GM21825 (cell line): ENCODE data around the gene MALSU1.

ENCODE experiments used
- ATAC-seq: cut with Tn5 transposase; IDR thresholded peaks from one replicate; pipeline ENCODE4 v1.9.1; 2021; ENCODE audit warnings: mild to moderate bottlenecking, moderate library complexity; ENCODE audit not compliant: unreplicated experiment

The MALSU1 gene

DNA sequence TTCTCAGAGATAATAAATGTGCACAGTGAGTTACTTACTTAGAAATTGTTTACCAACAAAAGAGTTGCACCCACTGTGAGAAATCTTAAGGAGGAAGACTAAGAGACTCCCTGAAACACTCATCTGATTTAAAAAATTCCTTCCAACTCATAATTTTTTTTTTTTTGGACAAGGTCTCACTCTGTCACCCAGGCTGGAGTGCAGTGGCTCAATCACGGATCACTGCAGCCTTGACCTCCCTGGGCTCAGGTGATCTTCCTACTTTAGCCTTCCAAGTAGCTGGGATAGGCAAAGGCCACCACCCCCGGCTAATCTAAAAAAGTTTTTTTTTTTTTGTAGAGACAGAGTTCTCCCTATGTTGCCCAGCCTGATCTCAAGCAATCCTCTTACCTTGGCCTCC lies 36.0 kb downstream of the MALSU1 start:
- ATAC-seq, result no peak

DNA sequence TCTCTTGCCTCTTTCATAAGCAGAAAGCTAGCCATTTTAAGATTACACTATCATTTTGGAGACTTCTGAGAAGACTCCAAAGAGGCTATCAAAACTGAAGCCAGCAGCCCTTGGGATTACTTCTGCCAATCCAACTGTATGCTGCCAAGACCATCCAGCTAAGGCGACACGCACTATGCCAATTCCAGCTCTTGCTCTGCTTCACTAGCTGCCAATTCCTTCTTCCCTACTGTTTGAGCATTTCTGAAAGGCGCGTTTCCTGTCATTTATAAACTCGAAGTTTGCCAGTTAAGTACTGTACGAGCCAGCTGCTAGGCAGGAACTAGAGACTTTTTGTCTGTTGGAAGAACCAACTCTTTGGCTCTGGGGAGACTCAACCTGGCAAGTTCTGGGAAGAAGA lies 36.5 kb downstream of the MALSU1 start:
- no peak for ATAC-seq

DNA sequence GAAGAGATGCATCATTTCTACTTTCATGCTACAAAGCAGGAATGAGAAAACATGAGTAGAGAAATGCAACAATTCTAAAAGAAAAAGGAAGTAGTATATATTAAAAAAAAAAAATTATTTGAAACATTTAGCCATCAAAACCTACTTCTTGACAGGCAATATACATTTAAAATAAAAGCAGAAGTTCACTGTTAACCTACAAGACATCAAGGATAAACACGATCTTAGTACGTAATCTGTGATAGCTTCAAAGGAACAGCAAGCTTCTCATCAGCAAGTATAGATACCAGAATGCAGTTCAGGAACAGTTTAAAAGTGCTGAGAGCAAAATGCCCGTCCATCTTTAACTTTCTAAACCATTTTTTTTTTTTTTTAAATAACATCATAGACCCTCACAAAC lies 36.9 kb downstream of the MALSU1 start:
- ATAC-seq, result no peak

DNA sequence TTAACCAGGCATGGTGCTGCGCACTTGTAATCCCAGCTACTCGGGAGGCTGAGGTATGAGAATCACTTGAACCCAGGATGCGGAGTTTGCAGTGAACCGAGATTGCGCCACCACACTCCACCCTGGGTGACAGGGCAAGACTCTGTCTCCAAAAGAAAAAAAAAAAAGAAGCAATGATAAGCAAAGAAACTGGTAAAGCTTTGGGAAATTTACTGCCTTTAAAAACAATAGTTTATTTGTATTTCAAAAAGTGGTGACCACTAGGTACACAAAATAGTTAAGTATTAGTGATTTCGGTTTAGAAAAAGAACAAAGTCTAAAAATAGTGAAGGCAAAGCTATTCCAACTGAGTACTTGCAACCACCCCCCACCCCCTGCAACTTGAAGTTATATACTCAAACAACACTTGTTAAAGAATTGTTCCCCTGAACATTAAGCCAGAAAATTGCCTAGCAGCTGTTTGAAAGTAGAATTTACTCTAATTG lies 37.7 kb downstream of the MALSU1 start:
- ATAC-seq, result no peak

DNA sequence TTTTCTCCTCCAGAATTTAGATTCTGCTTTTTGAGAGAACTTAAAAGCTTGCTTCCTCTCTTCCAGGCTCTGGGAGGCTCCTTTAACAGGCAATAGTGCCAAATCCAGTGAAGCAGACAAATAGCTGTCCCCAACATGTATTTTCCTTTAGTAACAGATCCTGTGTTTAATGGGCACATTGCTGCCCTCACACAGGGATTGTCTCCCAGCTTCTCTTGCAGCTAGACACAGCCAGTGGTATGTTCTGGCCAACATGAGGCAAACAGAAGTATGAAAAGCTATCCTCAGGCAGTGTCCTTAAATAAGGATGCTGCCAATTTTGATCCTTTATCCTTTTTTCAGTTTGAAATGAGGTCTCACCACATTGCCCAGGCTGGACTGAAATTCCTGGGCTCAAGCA lies 38.2 kb downstream of the MALSU1 start:
- ATAC-seq, result no peak

DNA sequence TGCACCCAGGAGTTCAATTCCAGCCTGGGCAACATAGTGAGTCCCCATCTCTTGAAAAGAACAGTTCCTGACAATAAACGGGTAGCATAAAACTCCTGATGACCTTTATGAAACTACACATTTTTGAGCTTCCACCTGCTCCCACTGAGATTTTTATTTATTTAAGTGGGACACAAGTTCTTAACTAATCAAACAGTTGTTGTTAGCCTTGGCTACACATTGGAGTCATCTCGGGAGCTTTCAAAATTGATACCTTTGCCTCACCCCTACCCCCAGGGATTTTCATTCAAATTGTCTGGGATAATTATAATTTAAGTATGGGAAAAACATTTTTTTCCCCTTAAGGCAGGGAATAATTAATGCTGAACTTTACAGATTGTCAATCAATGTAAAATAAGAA lies 39.3 kb downstream of the MALSU1 start:
- no peak for ATAC-seq

DNA sequence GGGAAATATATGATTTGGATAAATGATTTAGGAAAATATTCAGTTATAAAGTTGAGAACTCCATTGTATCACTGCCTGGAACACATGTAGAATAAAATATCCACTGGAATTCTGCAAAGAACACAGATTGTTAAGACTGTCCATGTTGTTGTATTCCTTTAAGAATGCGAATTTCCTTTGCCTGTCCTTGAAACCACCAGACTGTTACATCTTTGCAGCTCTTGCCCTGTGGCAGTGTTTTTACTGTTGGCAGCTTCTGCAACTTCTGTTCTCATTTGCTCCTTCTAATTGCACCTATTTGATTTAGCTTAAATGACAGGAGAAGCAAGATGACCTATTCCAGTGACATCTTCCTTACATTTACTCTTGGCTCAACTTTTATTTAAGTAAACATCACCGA lies 39.7 kb downstream of the MALSU1 start:
- ATAC-seq, result no peak

DNA sequence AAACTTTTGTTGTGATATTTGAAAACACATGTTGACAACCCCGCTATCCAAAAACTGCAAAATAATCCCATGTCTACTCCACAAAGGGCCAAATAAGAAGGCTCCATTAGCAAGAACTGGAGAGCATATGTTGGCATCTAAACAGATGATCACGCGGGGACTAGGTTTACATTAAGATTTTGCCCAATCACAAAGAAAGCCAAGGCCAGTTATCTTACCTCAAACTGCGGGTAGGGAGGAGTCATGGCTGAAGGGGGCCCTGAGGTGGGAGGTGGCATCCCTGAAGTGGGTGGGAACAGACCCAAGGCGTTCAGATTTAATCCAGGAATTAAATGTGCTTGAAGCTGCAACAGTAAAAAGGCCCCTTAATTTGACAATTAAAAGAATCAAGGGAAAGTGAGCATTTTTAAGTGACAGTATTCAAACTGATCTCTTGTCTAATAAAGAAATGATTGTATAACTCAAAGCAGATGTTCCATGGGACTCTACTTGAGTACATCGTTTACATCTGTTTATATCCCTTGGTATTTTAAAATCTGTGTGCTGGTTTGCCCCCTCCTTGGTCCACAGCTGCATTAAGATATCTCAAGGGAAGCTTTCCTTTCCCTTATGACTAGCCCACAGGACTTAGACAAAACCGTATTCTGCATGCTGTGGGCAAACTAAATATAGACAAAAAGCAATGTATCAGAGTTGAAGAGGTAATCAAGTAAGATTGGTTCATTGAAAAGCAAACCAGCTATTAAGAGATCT lies 42.9 kb downstream of the MALSU1 start:
- ATAC-seq, result no peak

DNA sequence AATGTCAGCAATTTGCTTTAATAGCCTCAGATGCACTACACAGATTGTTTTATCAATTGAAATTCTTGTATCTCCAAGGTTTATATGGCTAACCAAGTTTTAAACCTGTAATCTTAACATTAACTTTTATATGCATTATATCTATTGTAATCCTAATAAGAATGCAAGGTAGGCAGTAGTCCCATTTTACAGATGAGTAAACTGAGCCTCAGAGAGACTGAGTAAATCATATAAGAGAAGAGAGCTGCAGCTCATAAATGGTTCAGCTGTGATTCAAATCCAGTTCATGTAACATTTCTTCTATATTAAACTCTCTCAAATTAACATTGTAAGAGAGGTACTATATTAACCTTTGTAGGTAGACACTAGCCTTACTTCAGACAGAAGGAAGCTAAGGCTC lies 44.0 kb downstream of the MALSU1 start:
- ATAC-seq, result no peak

DNA sequence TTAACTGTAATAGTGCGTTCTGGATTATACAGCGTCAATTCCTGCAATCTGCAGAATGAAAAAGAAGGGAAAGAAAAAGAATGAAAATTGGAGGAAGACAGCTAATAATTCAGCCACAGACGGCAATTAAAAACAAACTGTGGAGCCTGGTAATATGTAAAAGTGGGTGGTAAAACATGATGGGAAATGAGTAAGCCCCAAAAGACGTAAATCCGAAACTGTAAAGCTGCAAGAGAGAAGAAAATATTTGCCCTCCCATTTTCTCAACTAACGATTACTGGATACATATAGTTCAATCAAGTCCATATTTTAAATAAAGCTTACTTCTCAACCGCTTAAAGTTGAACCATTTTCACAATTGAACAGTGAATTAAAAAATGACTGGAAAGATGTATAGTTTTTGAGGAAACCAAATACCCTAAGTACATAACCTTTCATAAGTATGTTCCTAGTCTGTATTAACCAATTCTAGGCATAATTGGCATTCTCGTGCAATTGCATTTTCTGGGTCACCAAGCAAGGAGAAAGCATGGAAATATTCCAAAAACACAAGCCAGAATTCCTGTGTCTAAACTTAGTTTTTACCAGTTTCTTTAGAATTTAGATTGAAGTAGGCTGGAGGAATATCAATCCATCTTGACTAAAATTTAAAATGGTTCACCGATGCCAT lies 44.8 kb downstream of the MALSU1 start:
- ATAC-seq, result no peak

DNA sequence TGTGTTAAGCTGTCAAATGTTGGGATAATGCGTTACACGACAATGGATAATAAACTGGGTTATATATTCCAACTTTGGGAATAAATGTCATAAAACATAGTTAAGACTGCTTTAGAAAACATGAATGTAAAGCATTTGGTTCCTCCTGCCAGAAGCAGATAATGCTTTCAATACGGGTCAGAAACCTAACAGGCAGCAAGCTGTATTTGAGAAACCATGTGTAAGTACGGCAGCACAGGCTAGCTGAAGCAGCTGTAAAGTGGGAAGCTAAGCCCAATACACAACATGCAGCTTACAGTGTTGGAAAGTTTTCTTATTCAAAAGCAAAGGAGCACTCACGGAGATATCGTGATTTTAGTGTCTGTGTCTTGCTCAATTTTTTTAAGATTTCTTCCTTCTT lies 46.5 kb downstream of the MALSU1 start:
- no peak for ATAC-seq

DNA sequence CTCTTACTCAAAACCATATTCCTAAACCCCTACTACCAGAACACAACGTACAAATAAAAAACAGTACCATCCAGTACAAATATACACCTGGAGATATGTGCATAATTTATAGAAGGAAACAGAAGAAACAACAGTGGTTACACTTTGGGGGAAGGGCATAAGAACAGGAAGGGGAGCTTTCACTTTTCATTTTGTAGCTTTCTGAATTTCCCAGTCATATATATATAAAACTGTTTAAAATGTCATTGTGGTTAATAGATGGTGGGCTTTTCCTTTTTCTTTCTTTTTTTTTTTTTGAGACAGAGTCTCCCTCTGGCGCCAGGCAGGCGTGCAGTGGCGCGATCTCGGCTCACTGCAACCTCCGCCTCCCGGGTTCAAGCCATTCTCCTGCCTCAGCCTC lies 47.2 kb downstream of the MALSU1 start:
- ATAC-seq, result peak; percentile 55

DNA sequence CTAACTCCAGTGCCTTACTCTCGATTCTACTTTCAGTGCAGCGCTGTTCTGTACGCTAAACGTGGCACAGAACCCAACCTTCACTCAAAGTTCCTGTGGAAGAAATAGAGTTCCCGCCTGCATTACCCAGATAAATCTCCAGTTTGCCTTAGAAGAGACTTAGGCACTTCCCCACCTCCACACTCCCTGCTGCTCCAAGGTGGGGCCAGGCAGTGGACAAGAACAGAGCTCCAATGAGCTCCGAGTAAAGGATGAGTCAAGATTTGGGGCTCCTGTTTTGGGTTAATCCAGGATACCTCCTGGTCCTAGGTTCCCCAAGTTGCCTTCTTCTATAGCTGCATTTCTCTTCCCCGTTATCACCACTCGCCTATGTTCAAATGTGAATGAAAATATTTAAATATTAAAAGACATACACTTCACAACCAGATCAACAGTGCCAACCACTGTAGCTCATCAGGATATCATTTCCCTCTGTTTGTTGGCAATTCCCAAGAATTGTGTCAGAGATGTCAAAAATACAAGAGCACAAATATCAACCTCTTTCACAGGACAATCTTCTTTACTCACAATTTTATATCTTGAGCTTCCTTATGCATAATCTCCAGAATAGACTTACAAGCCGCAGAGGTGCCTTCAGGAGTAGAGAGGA lies 48.0 kb downstream of the MALSU1 start:
- no peak for ATAC-seq

DNA sequence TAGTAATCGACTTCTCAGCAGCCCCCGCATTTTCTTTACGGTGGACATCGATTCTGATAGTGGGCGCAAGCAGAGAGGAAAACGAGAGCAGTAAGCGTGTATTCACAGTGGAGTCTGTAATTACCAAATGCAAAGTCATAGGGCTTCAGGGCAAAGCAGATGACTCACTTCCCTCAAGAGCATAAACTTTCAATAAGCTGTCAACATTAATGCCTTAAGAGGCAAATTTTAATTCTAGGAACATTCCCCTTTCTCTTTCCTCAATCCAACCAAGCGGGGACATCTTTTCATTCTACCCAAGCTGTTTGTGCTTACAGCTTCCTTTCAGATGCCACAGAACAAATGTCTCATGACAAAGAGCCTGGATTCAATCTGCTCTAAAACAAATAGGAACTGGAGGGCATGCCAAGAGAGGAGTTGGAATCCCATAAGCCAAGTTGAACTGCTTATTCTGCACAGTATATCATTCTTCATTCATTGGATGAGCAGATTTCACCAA lies 48.6 kb downstream of the MALSU1 start:
- no peak for ATAC-seq

DNA sequence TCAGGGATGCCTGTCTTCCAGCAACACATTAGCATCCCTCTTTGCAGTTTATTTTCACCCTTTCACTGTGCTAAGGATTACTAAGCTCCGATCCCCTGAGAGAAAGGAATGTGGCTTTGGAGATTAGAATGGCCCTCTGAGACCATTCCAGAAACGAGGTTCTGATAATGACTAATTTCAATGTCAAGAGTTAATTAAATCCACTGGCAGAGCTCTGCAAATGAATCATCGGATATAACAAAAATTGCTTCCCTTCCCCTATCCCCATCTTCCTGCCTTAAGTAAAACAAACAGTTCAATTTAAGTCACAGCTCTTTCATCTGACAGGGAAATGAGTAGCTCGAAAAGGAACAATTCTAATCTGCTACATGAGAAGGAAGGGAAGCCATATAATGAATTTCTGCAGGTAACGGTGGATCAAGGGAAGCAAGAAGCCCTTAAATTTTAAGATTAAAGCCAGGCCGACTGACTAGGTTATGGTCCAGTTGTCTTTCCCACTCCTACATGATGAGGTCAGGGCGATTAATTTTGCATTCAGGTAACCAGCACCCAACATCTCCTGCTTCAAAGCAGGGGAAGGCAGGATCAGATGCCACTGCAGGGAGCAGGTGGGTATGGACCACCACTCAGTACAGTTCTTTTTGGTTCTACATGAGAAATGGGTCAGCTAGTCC lies 50.5 kb downstream of the MALSU1 start:
- no peak for ATAC-seq

DNA sequence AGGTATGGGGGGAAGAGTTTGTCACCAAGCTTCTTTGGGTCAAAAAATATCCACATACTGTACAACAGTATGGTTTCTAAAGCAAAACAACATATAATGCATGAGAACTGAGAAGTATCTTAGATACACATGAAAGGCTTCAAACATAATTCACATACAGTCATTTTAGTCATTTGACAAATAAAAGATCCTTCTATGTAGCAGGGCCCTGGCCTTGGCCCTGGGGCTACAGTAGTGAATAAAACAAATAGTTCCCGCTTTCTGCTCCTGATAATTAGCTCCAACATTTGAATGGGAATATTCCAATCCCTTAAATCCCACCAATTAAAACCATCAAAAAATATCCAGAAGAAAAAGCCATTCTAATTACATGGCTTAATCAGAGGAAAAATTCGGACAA lies 51.3 kb downstream of the MALSU1 start:
- no peak for ATAC-seq

DNA sequence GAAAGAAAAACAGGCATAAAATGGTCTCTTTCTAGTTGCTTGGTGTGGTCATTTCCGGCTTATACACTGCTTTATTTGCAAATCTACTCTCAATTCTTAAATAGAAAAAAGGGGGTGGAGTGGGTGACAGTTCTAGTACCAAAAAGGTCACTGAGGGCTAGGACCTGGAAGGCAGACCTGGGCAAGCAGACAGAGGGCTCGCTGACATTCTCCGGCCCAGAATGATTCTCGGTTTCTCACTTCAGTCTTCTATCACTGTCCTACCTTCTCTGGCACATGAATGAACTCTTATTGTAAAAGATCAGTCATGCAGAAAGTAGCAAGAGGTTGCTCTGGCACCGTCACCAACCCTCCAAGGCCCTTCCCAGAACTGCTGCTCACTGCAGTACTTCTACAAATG lies 54.0 kb downstream of the MALSU1 start:
- no peak for ATAC-seq

DNA sequence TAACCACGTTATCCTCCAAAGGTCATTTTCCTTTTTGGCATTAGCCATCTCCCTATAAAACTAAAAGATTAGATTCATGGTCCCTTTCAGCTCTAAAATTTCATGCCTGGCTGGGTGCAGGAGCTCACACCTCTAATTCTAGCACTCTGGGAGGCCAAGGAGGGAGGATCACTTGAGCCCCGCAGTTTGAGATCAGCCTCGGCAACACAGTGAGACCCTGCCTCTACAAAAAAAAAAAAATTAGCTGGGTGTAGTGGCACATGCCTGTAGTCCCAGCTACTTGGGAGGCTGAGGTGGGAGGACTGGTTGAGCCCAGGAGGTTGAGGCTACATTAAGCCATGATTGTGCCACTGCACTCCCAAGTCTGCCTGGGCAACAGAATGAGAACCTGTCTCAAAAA lies 57.0 kb downstream of the MALSU1 start:
- ATAC-seq, result no peak

DNA sequence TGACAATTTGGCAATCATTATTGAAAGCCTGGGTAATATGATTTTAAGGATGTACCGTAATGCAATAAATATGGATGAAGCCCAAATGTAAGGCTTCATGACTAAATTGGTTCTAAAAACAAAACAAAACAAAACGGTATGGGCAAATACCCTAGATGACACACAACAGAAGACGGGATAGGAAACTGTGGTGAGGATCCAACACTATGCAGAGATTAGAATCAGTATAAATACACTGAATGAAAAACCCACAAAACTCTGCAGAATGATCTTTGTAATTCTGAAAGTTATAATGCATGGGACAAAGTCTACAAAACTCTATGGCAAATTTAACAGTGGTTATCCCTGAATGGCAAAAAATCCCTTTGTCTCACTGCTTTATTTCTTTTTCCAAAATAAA lies 57.6 kb downstream of the MALSU1 start:
- ATAC-seq, result no peak

DNA sequence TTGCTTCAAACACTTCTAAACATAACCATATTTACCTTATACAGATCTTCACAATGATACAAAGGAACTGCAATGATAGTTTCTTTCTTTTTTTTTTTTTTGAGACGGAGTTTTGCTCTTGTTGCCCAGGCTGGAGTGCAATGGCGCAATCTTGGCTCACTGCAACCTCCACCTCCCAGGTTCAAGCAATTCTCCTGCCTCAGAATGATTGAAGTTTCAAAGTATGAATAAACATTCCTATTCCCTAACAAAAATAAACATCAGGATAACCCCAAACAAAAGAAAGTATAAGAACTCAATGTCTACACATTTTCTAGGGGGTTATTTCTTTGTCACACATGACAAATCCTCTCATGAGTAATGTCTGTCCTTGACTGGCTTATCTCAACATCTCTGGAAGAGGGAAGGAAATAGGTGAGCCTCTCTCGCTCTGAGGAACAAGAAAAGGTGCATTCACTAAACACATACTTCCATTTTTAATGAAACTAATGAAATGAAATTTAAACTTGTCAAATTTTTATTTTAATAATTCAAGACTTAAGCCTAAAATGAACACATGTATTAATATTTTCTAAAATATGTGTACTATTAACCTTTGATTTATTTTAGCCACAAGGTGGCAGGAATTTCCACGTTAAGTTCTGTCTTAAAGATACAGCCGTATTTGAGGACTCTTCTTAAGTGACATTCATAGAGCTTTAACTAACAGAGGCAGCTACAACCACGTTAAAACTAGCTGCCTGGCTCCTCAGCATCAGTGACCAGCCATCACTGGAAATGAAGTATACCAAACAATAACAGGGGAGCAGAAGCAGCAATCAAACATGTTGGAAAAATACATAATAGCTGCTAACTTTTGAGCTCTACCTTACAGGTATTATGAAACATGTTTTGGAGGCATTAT lies 58.3 kb downstream of the MALSU1 start:
- ATAC-seq, result peak; percentile 70
